ENCODE results near the gene RAPGEF1.

DNA sequence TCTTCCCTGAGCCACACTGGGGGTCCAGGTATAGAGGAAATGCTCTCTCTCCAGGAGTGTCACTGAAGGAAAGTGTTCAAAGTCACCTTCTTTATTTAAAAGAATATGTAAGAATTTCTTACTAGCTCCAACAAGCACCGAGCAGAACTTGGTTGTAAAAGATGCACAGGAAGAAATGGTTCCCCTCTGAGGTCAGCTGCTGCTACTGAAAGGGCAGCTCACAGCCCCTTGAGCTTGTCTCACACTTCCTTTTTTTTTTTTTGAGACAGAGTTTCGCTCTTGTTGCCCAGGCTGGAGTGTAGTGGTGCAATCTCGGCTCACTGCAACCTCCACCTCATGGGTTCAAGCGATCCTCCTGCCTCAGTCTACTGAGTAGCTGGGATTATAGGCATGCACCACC lies 117.4 kb downstream of the RAPGEF1 start:
- TF ChIP-seq, protein P1, sequence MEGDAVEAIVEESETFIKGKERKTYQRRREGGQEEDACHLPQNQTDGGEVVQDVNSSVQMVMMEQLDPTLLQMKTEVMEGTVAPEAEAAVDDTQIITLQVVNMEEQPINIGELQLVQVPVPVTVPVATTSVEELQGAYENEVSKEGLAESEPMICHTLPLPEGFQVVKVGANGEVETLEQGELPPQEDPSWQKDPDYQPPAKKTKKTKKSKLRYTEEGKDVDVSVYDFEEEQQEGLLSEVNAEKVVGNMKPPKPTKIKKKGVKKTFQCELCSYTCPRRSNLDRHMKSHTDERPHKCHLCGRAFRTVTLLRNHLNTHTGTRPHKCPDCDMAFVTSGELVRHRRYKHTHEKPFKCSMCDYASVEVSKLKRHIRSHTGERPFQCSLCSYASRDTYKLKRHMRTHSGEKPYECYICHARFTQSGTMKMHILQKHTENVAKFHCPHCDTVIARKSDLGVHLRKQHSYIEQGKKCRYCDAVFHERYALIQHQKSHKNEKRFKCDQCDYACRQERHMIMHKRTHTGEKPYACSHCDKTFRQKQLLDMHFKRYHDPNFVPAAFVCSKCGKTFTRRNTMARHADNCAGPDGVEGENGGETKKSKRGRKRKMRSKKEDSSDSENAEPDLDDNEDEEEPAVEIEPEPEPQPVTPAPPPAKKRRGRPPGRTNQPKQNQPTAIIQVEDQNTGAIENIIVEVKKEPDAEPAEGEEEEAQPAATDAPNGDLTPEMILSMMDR (IDR thresholded peaks at IDR 0.05; ENCODE audit: insufficient read depth, low read length, poor library complexity, severe bottlenecking), result no peak
- no peak for TF ChIP-seq EZH2phosphoT487 (conservative IDR thresholded peaks at IDR 0.05; ENCODE audit: low read length)

Measured in SU-DHL-6 (cell line).